Measurements from ENCODE around the gene DDIT4. TPM values are rescaled to one million over a fixed set of nuclear protein-coding genes. Genes with fewer than 3 reads are reported as not detected.
"Not testable (repeated sequence)": the region's sequence is repeated elsewhere in the genome, so short reads cannot be mapped to it uniquely, and the experiment has no call there.

The DDIT4 gene, protein sequence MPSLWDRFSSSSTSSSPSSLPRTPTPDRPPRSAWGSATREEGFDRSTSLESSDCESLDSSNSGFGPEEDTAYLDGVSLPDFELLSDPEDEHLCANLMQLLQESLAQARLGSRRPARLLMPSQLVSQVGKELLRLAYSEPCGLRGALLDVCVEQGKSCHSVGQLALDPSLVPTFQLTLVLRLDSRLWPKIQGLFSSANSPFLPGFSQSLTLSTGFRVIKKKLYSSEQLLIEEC
- total RNA-seq (10 to 100 TPM; 23.1 to 24.5 TPM), polyA plus RNA-seq (100 to 1,000 TPM; 154 to 635 TPM)

DNA sequence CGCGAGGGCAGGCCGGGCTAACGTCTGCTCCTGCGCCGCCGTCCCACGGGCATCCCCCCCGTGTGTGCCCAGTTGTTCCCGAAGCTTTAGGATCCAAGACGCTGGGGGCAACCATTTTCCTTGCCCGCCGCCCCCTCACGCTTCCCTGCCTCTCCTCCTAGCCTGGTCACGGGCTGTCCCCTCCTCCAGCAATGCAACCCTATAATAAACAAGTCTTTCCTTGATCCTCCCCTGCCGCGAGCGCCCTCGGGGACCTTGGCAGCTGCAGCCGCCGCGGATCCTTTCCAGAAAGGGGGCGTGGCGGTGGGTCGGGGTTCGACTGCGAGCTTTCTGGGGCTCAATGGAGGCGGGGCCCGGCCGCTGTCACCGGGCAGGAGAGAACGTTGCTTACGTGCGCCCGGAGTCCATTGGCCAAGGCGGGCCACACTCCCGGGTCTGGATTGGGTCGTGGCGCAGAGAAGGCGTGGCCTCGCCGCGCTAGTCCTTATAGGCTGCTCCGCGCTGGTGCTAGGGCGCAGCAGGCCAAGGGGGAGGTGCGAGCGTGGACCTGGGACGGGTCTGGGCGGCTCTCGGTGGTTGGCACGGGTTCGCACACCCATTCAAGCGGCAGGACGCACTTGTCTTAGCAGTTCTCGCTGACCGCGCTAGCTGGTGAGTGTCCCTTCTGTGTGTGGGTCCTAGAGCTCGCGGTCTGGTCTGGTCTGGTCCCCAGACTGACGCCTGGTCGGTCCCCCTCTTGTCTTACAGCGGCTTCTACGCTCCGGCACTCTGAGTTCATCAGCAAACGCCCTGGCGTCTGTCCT lies at the start of gene DDIT4:
Gene DDIT4 (plus strand): TSS at position 515 of the 803 bp plus-strand sequence. CDS start 293 bp downstream, outside the sequence.
- Mint-ChIP-seq H3K36me3 (peaks cover 21 to 29% of the 10 kb centered on the region in 2 donors), H3K4me3 (peak within 1 kb of the TSS; percentile 96 to 100 (median 98)), H3K4me1 (peaks cover 23 to 60% (median 39%) of the 10 kb centered on the region in 4 donors), H3K27ac (peak within 1 kb of the TSS; percentile 83 to 99 (median 96)), H3K9me3 (peaks cover 0 to 2% (median 0%) of the 10 kb centered on the region in 8 donors), H3K27me3 (no peaks in the 10 kb centered on the region)
- DNase-seq: peak; percentile 95 to 98 (median 96)
- Histone ChIP-seq H3K4me1 (ENCODE audit: insufficient read depth, low read length) (peaks cover 51% of the 10 kb centered on the region), H3K27ac (ENCODE audit: low read depth, low read length) (peak within 1 kb of the TSS; percentile 99), H3K9me3 (ENCODE audit: control insufficient read depth in 1 of 2, low read length in 2 of 2) (no peaks in the 10 kb centered on the region), H3K4me3 (ENCODE audit: low read length in 2 of 2) (peak within 1 kb of the TSS; percentile 99 to 100), H3K36me3 (ENCODE audit: insufficient read depth, low read length) (peaks cover 20% of the 10 kb centered on the region), H3K27me3 (ENCODE audit: insufficient read depth, low read length) (no peaks in the 10 kb centered on the region)
- POLR2A ChIA-PET (ENCODE audit: partially characterized antibody): interaction anchor here (0.7 to 7.7 kb wide), 18 partner anchors 11 to 186 kb away, joined by 3 to 161 read pairs (median 24); partner anchors contain the start of genes ASCC1 and SPOCK2
- CTCF ChIA-PET (ENCODE audit: partially characterized antibody): interaction anchor here (0.8 to 5.3 kb wide), 18 partner anchors 8 to 148 kb away, joined by 3 to 168 read pairs (median 18); partner anchors contain the start of genes ANAPC16 and ASCC1
- intact Hi-C loops (cut with micrococcal nuclease): loop anchor here (1.0 to 2.0 kb wide), 8 partner anchors 12 to 62 kb away; no protein-coding TSS in a partner anchor

DNA sequence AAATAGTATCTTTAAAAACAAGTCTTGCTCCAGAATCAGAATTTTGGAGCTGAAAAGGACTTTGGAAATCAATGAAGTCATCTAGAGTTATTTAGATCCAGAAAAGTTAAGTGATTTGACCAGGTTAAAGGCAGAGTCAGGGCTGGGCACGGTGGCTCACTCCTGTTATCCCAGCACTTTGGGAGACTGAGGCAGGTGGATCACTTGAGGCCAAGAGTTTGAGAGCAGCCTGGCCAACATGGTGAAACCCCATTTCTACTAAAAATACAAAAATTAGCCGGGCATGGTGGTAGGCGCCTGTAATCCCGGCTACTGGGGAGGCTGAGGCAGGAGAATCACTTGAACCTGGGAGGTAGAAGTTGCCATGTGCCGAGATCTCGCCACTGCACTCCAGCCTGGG lies 49.5 kb upstream of the DDIT4 start:
- POLR2A ChIA-PET (ENCODE audit: partially characterized antibody): interaction anchor here (0.6 to 1.7 kb wide), 9 partner anchors 8 to 136 kb away, joined by 3 to 6 read pairs (median 3); partner anchors contain the start of genes ANAPC16, ASCC1 and SPOCK2
- intact Hi-C loops (cut with micrococcal nuclease): not testable (repeated sequence)

DNA sequence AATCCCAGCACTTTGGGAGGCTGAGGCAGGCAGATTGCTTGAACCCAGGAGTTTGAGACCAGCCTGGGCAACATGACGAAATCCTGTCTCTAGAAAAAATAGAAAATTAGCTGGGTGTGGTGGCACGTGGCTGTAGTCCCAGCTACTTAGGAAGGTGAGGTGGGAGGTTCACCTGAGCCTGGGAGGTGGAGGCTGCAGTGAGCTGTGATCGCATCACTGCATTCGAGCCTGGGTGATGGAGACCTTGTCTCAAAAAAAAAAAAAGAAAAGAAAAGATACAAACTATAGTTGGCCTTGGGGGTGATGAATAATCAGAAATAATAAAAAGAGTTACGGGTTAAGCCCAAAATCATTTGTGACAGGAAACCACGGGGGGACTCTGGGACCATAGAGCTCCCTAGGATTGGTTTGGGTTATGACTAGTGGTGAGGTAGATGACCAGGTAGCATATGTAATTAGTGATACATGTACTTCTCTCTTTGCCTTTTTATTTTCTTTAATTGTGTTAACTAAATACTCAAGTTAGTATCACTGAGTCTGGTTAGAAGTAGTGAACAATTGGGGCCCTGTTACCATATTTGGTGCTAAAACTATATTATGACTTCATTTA lies 47.2 kb upstream of the DDIT4 start:
- Histone ChIP-seq H3K27ac (ENCODE audit: low read depth, low read length) (peak overlapping the region; percentile 15), H3K9me3 (ENCODE audit: control insufficient read depth in 1 of 2, low read length in 2 of 2) (no peaks in the 10 kb centered on the region), H3K27me3 (ENCODE audit: insufficient read depth, low read length) (no peaks in the 10 kb centered on the region), H3K36me3 (ENCODE audit: insufficient read depth, low read length) (peaks cover 44% of the 10 kb centered on the region), H3K4me1 (ENCODE audit: insufficient read depth, low read length) (peaks cover 56% of the 10 kb centered on the region), H3K4me3 (ENCODE audit: low read length in 2 of 2) (no peak overlapping the region)
- Mint-ChIP-seq H3K4me3 (peak overlapping the region in 3 of 8 donors; percentile 12 to 43 (median 17)), H3K9me3 (no peaks in the 10 kb centered on the region), H3K27me3 (no peaks in the 10 kb centered on the region), H3K4me1 (peaks cover 37 to 61% (median 47%) of the 10 kb centered on the region in 4 donors), H3K27ac (peak overlapping the region; percentile 1 to 79 (median 72)), H3K36me3 (peaks cover 13 to 47% of the 10 kb centered on the region in 2 donors)
- intact Hi-C loops (cut with micrococcal nuclease): no loop called here
- DNase-seq: no peak
- CTCF ChIA-PET (ENCODE audit: partially characterized antibody): interaction anchor here (0.9 to 9.1 kb wide), 8 partner anchors 11 to 178 kb away, joined by 3 to 89 read pairs (median 10); no protein-coding TSS in a partner anchor
- POLR2A ChIA-PET (ENCODE audit: partially characterized antibody): interaction anchor here (0.7 to 1.8 kb wide), 3 partner anchors 10 to 34 kb away, joined by 3 to 5 read pairs (median 4); partner anchors contain the start of gene ASCC1

More for the DNA sequence above, 49.5 kb upstream of the DDIT4 start:
- peaks cover 13 to 38% of the 10 kb centered on the region in 2 donors for H3K36me3 Mint-ChIP-seq
- CTCF ChIA-PET (ENCODE audit: partially characterized antibody): interaction anchor here (1.0 to 9.1 kb wide), 12 partner anchors 14 to 328 kb away, joined by 3 to 89 read pairs (median 6); no protein-coding TSS in a partner anchor
- Histone ChIP-seq H3K4me1 (ENCODE audit: insufficient read depth, low read length) (peaks cover 54% of the 10 kb centered on the region), H3K36me3 (ENCODE audit: insufficient read depth, low read length) (peaks cover 21% of the 10 kb centered on the region)
- H3K4me1 Mint-ChIP-seq: peaks cover 35 to 55% (median 43%) of the 10 kb centered on the region in 4 donors
- H3K9me3 ChIP-seq (ENCODE audit: control insufficient read depth in 1 of 2, low read length in 2 of 2); H3K27me3 ChIP-seq (ENCODE audit: insufficient read depth, low read length); H3K4me3 Mint-ChIP-seq; H3K9me3 Mint-ChIP-seq; DNase-seq; H3K27me3 Mint-ChIP-seq; H3K27ac ChIP-seq (ENCODE audit: low read depth, low read length); H3K4me3 ChIP-seq (ENCODE audit: low read length in 2 of 2): not testable (repeated sequence)
- peak overlapping the region in 3 of 7 donors; percentile 60 to 91 (median 78) for H3K27ac Mint-ChIP-seq

DNA sequence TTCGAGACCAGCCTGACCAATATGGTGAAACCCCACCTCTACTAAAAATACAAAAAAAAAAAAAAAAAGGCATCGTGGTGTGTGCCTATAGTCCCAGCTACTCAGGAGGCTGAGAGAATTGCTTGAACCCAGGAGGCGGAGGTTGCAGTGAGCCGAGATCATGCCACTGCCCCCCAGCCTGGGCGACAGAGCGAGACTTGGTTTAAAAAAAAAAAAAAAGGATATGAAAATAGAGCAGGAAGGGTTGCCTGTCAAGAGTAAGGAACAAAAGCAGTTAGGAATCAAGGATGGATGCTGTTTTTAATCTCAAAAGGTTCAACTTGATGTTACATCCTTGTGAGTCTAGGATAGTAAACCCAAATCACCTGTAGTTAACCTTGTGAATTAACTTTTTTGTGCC lies 45.9 kb upstream of the DDIT4 start:
- no peaks in the 10 kb centered on the region for H3K9me3 Mint-ChIP-seq
- H3K27me3 Mint-ChIP-seq: no peaks in the 10 kb centered on the region
- Histone ChIP-seq H3K27me3 (ENCODE audit: insufficient read depth, low read length) (no peaks in the 10 kb centered on the region), H3K27ac (ENCODE audit: low read depth, low read length) (no peak overlapping the region), H3K4me3 (ENCODE audit: low read length in 2 of 2) (no peak overlapping the region), H3K9me3 (ENCODE audit: control insufficient read depth in 1 of 2, low read length in 2 of 2) (no peaks in the 10 kb centered on the region), H3K36me3 (ENCODE audit: insufficient read depth, low read length) (peaks cover 46% of the 10 kb centered on the region), H3K4me1 (ENCODE audit: insufficient read depth, low read length) (peaks cover 52% of the 10 kb centered on the region)
- intact Hi-C loops (cut with micrococcal nuclease): no loop called here
- no peak overlapping the region for H3K4me3 Mint-ChIP-seq
- ChIA-PET POLR2A (ENCODE audit: partially characterized antibody) (no interaction called here), CTCF (ENCODE audit: partially characterized antibody) (interaction anchor here (1.2 to 3.4 kb wide), 3 partner anchors 10 to 100 kb away, joined by 3 to 18 read pairs (median 5); no protein-coding TSS in a partner anchor)
- peaks cover 34 to 58% (median 45%) of the 10 kb centered on the region in 4 donors for H3K4me1 Mint-ChIP-seq
- H3K27ac Mint-ChIP-seq: peak overlapping the region in 4 of 7 donors; percentile 19 to 79 (median 36)
- DNase-seq: no peak
- peaks cover 11 to 46% of the 10 kb centered on the region in 2 donors for H3K36me3 Mint-ChIP-seq

DNA sequence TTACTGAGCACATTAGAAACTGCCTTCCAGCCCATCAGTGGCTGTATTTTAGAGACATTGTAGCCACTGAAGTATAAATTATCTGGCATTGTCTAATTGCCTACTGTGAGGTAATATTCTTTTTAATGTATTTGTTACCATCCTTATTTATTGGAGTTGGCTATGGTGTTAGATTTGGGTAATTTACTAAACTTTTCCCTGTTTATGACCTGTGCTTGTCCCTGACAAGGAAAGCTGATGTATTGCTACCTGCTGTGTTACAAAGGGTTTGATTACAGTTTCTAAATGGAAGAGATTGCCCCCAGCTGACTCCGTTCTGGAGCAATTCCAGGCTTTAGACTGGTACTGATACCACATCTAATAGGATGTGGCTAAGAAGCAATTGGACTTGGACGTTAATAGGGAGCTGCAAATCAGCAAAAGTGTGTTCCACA lies 45.4 kb upstream of the DDIT4 start:
- H3K36me3 ChIP-seq (ENCODE audit: insufficient read depth, low read length): peaks cover 51% of the 10 kb centered on the region
- no peak overlapping the region for H3K27ac ChIP-seq (ENCODE audit: low read depth, low read length)
- H3K27me3 ChIP-seq (ENCODE audit: insufficient read depth, low read length): no peaks in the 10 kb centered on the region
- Mint-ChIP-seq H3K4me3 (peak overlapping the region in 1 of 8 donors; percentile 38), H3K9me3 (no peaks in the 10 kb centered on the region), H3K36me3 (peaks cover 15 to 51% of the 10 kb centered on the region in 2 donors), H3K27me3 (no peaks in the 10 kb centered on the region), H3K27ac (peak overlapping the region in 6 of 7 donors; percentile 19 to 83 (median 56)), H3K4me1 (peaks cover 33 to 53% (median 45%) of the 10 kb centered on the region in 4 donors)
- no peak for DNase-seq
- ChIA-PET CTCF (ENCODE audit: partially characterized antibody) (interaction anchor here (0.8 to 3.4 kb wide), 6 partner anchors 10 to 180 kb away, joined by 3 to 18 read pairs (median 6); no protein-coding TSS in a partner anchor), POLR2A (ENCODE audit: partially characterized antibody) (interaction anchor here (0.6 to 1.7 kb wide), 7 partner anchors 10 to 332 kb away, joined by 3 to 6 read pairs (median 3); partner anchors contain the start of genes ANAPC16 and ASCC1)
- peaks cover 47% of the 10 kb centered on the region for H3K4me1 ChIP-seq (ENCODE audit: insufficient read depth, low read length)
- intact Hi-C loops (cut with micrococcal nuclease): no loop called here
- no peaks in the 10 kb centered on the region for H3K9me3 ChIP-seq (ENCODE audit: control insufficient read depth in 1 of 2, low read length in 2 of 2)
- no peak overlapping the region for H3K4me3 ChIP-seq (ENCODE audit: low read length in 2 of 2)
